SK-N-MC (cell line): ENCODE measurements around the gene SYT3.
A peak's percentile ranks its signal among the peaks of the same experiment; 100 is the strongest.

Source experiments
- DNase-seq: peaks from one replicate; pipeline ENCODE4 v3.0.0-alpha.2; 2011; ENCODE audit warnings: low read depth, low spot score
- H3K27ac ChIP-seq: fragments of 200-600 bp; sonication (generic); 2 replicates; pipeline ENCODE4 v1.5.1; 2016; ENCODE audit warnings: mixed run types
- H3K36me3 ChIP-seq: fragments of 200-600 bp; sonication (generic); 2 replicates; pipeline ENCODE4 v1.6.1; 2017; ENCODE audit warnings: antibody characterized with exemption, low read length, mixed read lengths; ENCODE audit not compliant: insufficient read depth
- H3K4me3 ChIP-seq: fragments of 200-600 bp; sonication (generic); 2 replicates; pipeline ENCODE4 v1.5.1; 2016
- H3K9ac ChIP-seq: fragments of 200-600 bp; sonication (generic); 2 replicates; pipeline ENCODE4 v1.8.0; 2017; ENCODE audit warnings: mixed run types, mixed read lengths; ENCODE audit not compliant: insufficient read length
- H3K9me3 ChIP-seq: fragments of 200-600 bp; sonication (generic); 2 replicates; pipeline ENCODE4 v1.6.1; 2017; ENCODE audit warnings: low read depth, mild to moderate bottlenecking, antibody characterized with exemption, low read length, moderate library complexity, mixed read lengths
- EZH2 ChIP-seq: fragments of 200-600 bp; sonication (generic); IDR thresholded peaks from one replicate; pipeline ENCODE4 v1.6.1; 2017; ENCODE audit warnings: antibody characterized with exemption
- FOXP2 ChIP-seq: optimal IDR thresholded peaks from 2 replicates; pipeline ENCODE3; 2011; ENCODE audit warnings: mild to moderate bottlenecking, moderate library complexity; ENCODE audit not compliant: insufficient read depth; ENCODE audit errors: extremely low read length, control extremely low read depth
- POLR2AphosphoS5 ChIP-seq: IDR thresholded peaks from 2 replicates; pipeline ENCODE4 v1.6.1; 2012; ENCODE audit warnings: mild to moderate bottlenecking, low read depth, low read length, borderline replicate concordance

The SYT3 gene

DNA sequence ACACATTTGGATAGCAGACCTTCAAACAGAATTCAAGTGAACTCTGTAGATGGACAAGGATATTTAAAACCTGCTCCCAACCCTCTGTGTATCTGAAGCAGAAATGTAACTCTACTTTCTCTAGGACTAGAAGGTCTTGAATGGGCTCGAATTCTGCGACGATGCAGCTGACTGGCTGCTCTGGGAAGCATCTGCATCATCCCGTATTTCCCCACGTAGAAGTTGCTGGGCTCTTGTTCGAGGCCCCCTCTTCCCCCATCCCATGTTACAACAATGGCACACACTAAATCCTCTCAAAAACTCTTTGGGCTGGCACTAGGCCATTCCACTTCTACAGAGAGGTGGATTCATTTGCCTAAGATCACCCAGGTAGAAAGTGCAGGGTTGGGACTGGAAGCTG lies 24.5 kb upstream of the SYT3 start:
- Histone ChIP-seq H3K4me3 (no peak overlapping the region), H3K9me3 (no peaks in the 10 kb centered on the region), H3K9ac (no peak overlapping the region), H3K36me3 (no peaks in the 10 kb centered on the region), H3K27ac (no peak overlapping the region)
- no peak for DNase-seq
- TF ChIP-seq FOXP2 (no peak), EZH2 (no peak), POLR2AphosphoS5 (no peak)

DNA sequence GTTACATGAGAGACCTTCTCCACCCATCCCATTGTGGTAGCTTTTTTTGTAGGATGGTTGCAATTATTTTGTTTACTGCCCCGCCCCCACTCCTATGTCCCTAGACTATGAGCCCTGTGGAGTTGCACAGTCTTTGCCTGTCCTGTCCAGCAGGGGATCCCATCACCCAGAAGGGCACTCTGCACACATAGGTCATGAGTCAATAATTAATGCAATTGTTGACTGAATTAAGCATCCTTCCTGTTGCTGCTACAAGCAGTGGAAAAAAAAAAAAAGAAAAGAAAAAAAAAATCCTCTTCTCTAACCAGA lies 23.8 kb upstream of the SYT3 start:
- Histone ChIP-seq H3K27ac (no peak overlapping the region), H3K36me3 (no peaks in the 10 kb centered on the region), H3K4me3 (no peak overlapping the region), H3K9ac (no peak overlapping the region), H3K9me3 (no peaks in the 10 kb centered on the region)
- TF ChIP-seq POLR2AphosphoS5, result no peak
- no peak for TF ChIP-seq EZH2
- TF ChIP-seq FOXP2, result no peak
- DNase-seq, result no peak

GRCh38 chr19:50662651-50663481 lies 23.2 kb upstream of the SYT3 start:
- TF ChIP-seq POLR2AphosphoS5 (no peak), EZH2 (no peak), FOXP2 (no peak)
- H3K4me3 ChIP-seq, result no peak overlapping the region

GRCh38 chr19:50661766-50662650 lies 22.3 kb upstream of the SYT3 start:
- H3K36me3 ChIP-seq, result no peaks in the 10 kb centered on the region
- no peak overlapping the region for H3K4me3 ChIP-seq
- TF ChIP-seq FOXP2 (no peak), EZH2 (no peak), POLR2AphosphoS5 (no peak)
- no peak for DNase-seq
- H3K27ac ChIP-seq, result no peak overlapping the region
- H3K9me3 ChIP-seq, result no peaks in the 10 kb centered on the region
- no peak overlapping the region for H3K9ac ChIP-seq

More at GRCh38 chr19:50662651-50663481, 23.2 kb upstream of the SYT3 start:
- DNase-seq, result no peak
- Histone ChIP-seq H3K9me3 (no peaks in the 10 kb centered on the region), H3K9ac (no peak overlapping the region), H3K36me3 (no peaks in the 10 kb centered on the region), H3K27ac (no peak overlapping the region)

DNA sequence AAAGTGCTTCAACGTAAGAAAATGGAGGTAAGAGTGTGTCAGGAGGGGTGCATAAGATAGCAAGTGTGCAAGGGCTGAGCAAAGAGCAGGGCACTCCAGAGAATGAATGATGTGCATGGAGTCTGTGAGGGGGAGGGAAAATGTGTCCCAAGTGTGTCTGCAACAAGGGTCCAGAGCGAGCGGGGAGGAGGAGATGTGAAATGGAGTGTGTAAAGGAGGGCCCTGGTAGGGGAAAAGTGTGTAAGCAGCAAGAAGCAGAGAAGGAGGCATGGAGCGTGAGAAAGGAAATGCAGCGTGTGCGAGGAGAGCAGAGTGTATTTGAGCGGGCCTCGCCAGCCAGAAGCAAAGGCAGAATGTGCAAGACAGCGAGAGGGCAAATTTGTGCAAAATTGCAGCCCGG lies 21.3 kb upstream of the SYT3 start:
- H3K9ac ChIP-seq, result no peak overlapping the region

DNA sequence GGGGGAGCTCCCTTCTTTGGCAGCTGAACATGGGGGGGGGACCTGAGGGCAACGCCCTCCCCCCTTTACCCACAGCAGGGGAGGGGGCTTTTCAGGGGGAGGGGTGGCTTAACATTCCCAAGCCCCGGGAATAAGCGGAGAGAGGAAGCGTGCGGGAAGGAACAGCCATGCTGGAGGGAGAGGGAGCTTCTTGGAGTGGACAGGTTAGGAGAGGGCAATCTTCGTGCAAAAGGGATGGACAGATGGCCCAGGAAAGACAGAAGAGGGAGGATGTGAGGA lies 20.3 kb upstream of the SYT3 start:
- no peak for TF ChIP-seq FOXP2
- TF ChIP-seq EZH2, result no peak
- no peak for TF ChIP-seq POLR2AphosphoS5
- no peaks in the 10 kb centered on the region for H3K36me3 ChIP-seq
- no peak overlapping the region for H3K9ac ChIP-seq
- H3K27ac ChIP-seq, result no peak overlapping the region
- H3K4me3 ChIP-seq, result peak overlapping the region; percentile 28; the same call in 1 of the 2 replicates
- H3K9me3 ChIP-seq, result no peaks in the 10 kb centered on the region
- no peak for DNase-seq

More for the DNA sequence above, 21.3 kb upstream of the SYT3 start:
- Histone ChIP-seq H3K36me3 (no peaks in the 10 kb centered on the region), H3K27ac (no peak overlapping the region), H3K9me3 (no peaks in the 10 kb centered on the region), H3K4me3 (no peak overlapping the region)
- TF ChIP-seq POLR2AphosphoS5, result no peak
- no peak for TF ChIP-seq FOXP2
- no peak for TF ChIP-seq EZH2
- DNase-seq, result no peak

- Histone ChIP-seq H3K4me3 (peak overlapping the region; percentile 89), H3K9ac (no peak overlapping the region), H3K9me3 (no peaks in the 10 kb centered on the region), H3K36me3 (no peaks in the 10 kb centered on the region), H3K27ac (no peak overlapping the region)
- no peak for TF ChIP-seq POLR2AphosphoS5
- TF ChIP-seq FOXP2, result no peak
- TF ChIP-seq EZH2, result no peak
- DNase-seq, result no peak
Measured at GRCh38 chr19:50659318-50660087, 19.8 kb upstream of the SYT3 start.

GRCh38 chr19:50658441-50659317 lies 19.0 kb upstream of the SYT3 start:
- H3K36me3 ChIP-seq, result no peaks in the 10 kb centered on the region
- H3K27ac ChIP-seq, result peak overlapping the region; percentile 88; the same call in 1 of the 2 replicates
- TF ChIP-seq POLR2AphosphoS5 (peak; percentile 30), EZH2 (no peak), FOXP2 (no peak)
- DNase-seq, result no peak
- peak overlapping the region; percentile 89 for H3K4me3 ChIP-seq
- H3K9ac ChIP-seq, result peak overlapping the region; percentile 72
- no peaks in the 10 kb centered on the region for H3K9me3 ChIP-seq
